HL-60 (cell line): ENCODE measurements around the gene IL13RA2.

Source experiments
- GABPA ChIP-seq: IDR thresholded peaks from 2 replicates; pipeline ENCODE4 v1.6.1; 2012; ENCODE audit warnings: low read depth
- POLR2AphosphoS5 ChIP-seq: IDR thresholded peaks from 2 replicates; pipeline ENCODE4 v1.6.1; 2012; ENCODE audit warnings: low read depth
- SPI1 ChIP-seq: IDR thresholded peaks from 2 replicates; pipeline ENCODE4 v1.6.1; 2012; ENCODE audit warnings: low read depth, mild to moderate bottlenecking, borderline replicate concordance
- TF ChIP-seq, protein P1 (sequence below): IDR thresholded peaks from one replicate; pipeline ENCODE4 v1.5.1; 2011; ENCODE audit warnings: low read length, control low read depth, inconsistent platforms; ENCODE audit not compliant: insufficient read depth
- TF ChIP-seq, protein P2 (sequence below): IDR thresholded peaks from 2 replicates; pipeline ENCODE4 v1.6.1; 2012; ENCODE audit warnings: low read depth; ENCODE audit not compliant: insufficient replicate concordance

DNA sequence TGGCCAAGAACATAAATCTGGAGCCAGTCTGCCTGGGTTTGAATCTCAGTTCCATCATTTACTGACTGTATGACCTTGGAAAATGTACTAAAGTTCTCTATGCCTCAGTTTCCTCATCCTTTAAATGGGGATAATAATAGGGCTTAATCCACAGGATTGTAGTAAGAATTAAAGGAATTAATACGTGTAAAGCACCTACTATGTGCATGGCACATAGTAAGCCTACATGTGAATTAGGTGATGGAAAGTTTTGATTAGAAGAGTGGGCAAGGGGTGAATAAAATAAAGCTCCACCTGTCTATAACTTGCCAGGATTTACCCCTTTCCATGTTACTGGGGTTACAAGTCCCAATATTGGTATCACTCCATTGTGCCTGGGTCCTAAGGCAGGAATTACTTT is 35.8 kb upstream of the IL13RA2 start:
- TF ChIP-seq, protein P1, sequence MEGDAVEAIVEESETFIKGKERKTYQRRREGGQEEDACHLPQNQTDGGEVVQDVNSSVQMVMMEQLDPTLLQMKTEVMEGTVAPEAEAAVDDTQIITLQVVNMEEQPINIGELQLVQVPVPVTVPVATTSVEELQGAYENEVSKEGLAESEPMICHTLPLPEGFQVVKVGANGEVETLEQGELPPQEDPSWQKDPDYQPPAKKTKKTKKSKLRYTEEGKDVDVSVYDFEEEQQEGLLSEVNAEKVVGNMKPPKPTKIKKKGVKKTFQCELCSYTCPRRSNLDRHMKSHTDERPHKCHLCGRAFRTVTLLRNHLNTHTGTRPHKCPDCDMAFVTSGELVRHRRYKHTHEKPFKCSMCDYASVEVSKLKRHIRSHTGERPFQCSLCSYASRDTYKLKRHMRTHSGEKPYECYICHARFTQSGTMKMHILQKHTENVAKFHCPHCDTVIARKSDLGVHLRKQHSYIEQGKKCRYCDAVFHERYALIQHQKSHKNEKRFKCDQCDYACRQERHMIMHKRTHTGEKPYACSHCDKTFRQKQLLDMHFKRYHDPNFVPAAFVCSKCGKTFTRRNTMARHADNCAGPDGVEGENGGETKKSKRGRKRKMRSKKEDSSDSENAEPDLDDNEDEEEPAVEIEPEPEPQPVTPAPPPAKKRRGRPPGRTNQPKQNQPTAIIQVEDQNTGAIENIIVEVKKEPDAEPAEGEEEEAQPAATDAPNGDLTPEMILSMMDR = no peak
- TF ChIP-seq, protein P2, sequence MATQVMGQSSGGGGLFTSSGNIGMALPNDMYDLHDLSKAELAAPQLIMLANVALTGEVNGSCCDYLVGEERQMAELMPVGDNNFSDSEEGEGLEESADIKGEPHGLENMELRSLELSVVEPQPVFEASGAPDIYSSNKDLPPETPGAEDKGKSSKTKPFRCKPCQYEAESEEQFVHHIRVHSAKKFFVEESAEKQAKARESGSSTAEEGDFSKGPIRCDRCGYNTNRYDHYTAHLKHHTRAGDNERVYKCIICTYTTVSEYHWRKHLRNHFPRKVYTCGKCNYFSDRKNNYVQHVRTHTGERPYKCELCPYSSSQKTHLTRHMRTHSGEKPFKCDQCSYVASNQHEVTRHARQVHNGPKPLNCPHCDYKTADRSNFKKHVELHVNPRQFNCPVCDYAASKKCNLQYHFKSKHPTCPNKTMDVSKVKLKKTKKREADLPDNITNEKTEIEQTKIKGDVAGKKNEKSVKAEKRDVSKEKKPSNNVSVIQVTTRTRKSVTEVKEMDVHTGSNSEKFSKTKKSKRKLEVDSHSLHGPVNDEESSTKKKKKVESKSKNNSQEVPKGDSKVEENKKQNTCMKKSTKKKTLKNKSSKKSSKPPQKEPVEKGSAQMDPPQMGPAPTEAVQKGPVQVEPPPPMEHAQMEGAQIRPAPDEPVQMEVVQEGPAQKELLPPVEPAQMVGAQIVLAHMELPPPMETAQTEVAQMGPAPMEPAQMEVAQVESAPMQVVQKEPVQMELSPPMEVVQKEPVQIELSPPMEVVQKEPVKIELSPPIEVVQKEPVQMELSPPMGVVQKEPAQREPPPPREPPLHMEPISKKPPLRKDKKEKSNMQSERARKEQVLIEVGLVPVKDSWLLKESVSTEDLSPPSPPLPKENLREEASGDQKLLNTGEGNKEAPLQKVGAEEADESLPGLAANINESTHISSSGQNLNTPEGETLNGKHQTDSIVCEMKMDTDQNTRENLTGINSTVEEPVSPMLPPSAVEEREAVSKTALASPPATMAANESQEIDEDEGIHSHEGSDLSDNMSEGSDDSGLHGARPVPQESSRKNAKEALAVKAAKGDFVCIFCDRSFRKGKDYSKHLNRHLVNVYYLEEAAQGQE = no peak
- TF ChIP-seq POLR2AphosphoS5 (no peak), GABPA (no peak), SPI1 (no peak)
